GM21515 (cell line): ENCODE results near the gene KRTAP4-9.
"Not testable (repeated sequence)": the region's sequence is repeated elsewhere in the genome, so short reads cannot be mapped to it uniquely, and the experiment has no call there.

Experiments
- ATAC-seq: cut with Tn5 transposase; IDR thresholded peaks from one replicate; pipeline ENCODE4 v1.9.1; 2021; ENCODE audit not compliant: unreplicated experiment

KRTAP4-9 gene

GRCh38 chr17:41105347-41105746 is at the start of gene KRTAP4-9:
Gene KRTAP4-9 (plus strand): TSS chr17:41105389. CDS start chr17:41105389, 0 bp downstream.
- ATAC-seq, result not testable (repeated sequence)

GRCh38 chr17:41057547-41057946 is 47.6 kb upstream of the KRTAP4-9 start:
- ATAC-seq, result no peak

- no peak for ATAC-seq
These were observed 46.4 kb upstream of the KRTAP4-9 start for GRCh38 chr17:41058741-41059140.

- not testable (repeated sequence) for ATAC-seq
These were observed 45.7 kb upstream of the KRTAP4-9 start for GRCh38 chr17:41059276-41060051.

- ATAC-seq, result no peak
These were observed 45.1 kb upstream of the KRTAP4-9 start, which contains the start of gene KRTAP2-3 for GRCh38 chr17:41060052-41060604. Gene KRTAP2-3 (minus strand): TSS chr17:41060114. CDS start chr17:41060050, 64 bp downstream.

GRCh38 chr17:41061964-41062363 is 43.2 kb upstream of the KRTAP4-9 start:
- ATAC-seq, result no peak

- ATAC-seq, result no peak
These were observed 41.7 kb upstream of the KRTAP4-9 start for GRCh38 chr17:41063449-41063848.

- no peak for ATAC-seq
These were observed 40.9 kb upstream of the KRTAP4-9 start for GRCh38 chr17:41064301-41064700.

- not testable (repeated sequence) for ATAC-seq
These were observed 40.0 kb upstream of the KRTAP4-9 start for GRCh38 chr17:41065016-41065689.

GRCh38 chr17:41065829-41066624 is 39.2 kb upstream of the KRTAP4-9 start, which contains the start of gene KRTAP2-4:
Gene KRTAP2-4 (minus strand): TSS chr17:41065879. CDS start chr17:41065845, 34 bp downstream.
- ATAC-seq, result no peak

GRCh38 chr17:41067281-41067680 is 37.9 kb upstream of the KRTAP4-9 start:
- no peak for ATAC-seq

- no peak for ATAC-seq
These were observed 36.2 kb upstream of the KRTAP4-9 start for GRCh38 chr17:41069031-41069430.

GRCh38 chr17:41071606-41072360 is 33.4 kb upstream of the KRTAP4-9 start:
- no peak for ATAC-seq

GRCh38 chr17:41073676-41074075 is 31.5 kb upstream of the KRTAP4-9 start:
- ATAC-seq, result no peak

- no peak for ATAC-seq
These were observed 28.4 kb upstream of the KRTAP4-9 start for GRCh38 chr17:41076788-41077187.

GRCh38 chr17:41082626-41083025 is 22.6 kb upstream of the KRTAP4-9 start:
- no peak for ATAC-seq

- not testable (repeated sequence) for ATAC-seq
These were observed 21.8 kb upstream of the KRTAP4-9 start for GRCh38 chr17:41083427-41083826.

- ATAC-seq, result not testable (repeated sequence)
These were observed 20.9 kb upstream of the KRTAP4-9 start, which contains the start of gene KRTAP4-7 for GRCh38 chr17:41084100-41084856. Gene KRTAP4-7 (plus strand): TSS chr17:41084150. CDS start chr17:41084207, 57 bp downstream.

GRCh38 chr17:41088760-41089352 is 16.3 kb upstream of the KRTAP4-9 start:
- not testable (repeated sequence) for ATAC-seq
